GM12865 (cell line): ENCODE measurements around the gene STAT5B.

ENCODE experiments used
- DNase-seq: peaks from one replicate; pipeline ENCODE4 v3.0.0; 2010; ENCODE audit warnings: low read depth
- H3K4me3 ChIP-seq: 2 replicates; pipeline ENCODE4 v1.5.1; 2011; ENCODE audit warnings: mild to moderate bottlenecking, low read depth, low read length, control low read depth
- CTCF ChIP-seq: IDR thresholded peaks from 2 replicates; pipeline ENCODE4 v1.5.1; 2011; ENCODE audit warnings: low read length, control low read depth, low read depth, inconsistent platforms; ENCODE audit not compliant: insufficient read depth; ENCODE audit errors: missing control alignments

The STAT5B gene

GRCh38 chr17:42203354-42203753 lies 72.8 kb downstream of the STAT5B start:
- TF ChIP-seq CTCF = no peak
- no peak overlapping the region for H3K4me3 ChIP-seq
- DNase-seq = no peak

- no peak overlapping the region for H3K4me3 ChIP-seq
- no peak for TF ChIP-seq CTCF
- DNase-seq = no peak
Observed at GRCh38 chr17:42202696-42203095, 73.5 kb downstream of the STAT5B start.

GRCh38 chr17:42202159-42202558 lies 74.0 kb downstream of the STAT5B start:
- no peak overlapping the region for H3K4me3 ChIP-seq
- no peak for DNase-seq
- no peak for TF ChIP-seq CTCF

GRCh38 chr17:42201458-42201772 lies 74.8 kb downstream of the STAT5B start:
- no peak for DNase-seq
- H3K4me3 ChIP-seq = no peak overlapping the region
- no peak for TF ChIP-seq CTCF

- no peak for DNase-seq
- H3K4me3 ChIP-seq = no peak overlapping the region
- TF ChIP-seq CTCF = no peak
Observed at GRCh38 chr17:42200706-42201457, 75.3 kb downstream of the STAT5B start.

GRCh38 chr17:42199416-42200011 lies 76.7 kb downstream of the STAT5B start:
- DNase-seq = no peak
- no peak for TF ChIP-seq CTCF
- H3K4me3 ChIP-seq = no peak overlapping the region

- no peak for DNase-seq
- H3K4me3 ChIP-seq = no peak overlapping the region
- no peak for TF ChIP-seq CTCF
Observed at GRCh38 chr17:42198897-42199296, 77.3 kb downstream of the STAT5B start.
